OCI-LY1 (cell line): ENCODE results near the gene NTRK3.
A peak's percentile ranks its signal among the peaks of the same experiment; 100 is the strongest.

Experiments used
- H2AFZ ChIP-seq: fragments of 200-600 bp; sonication (generic), shearing (Covaris generic); 2 replicates; pipeline ENCODE4 v1.6.0; 2014; ENCODE audit warnings: antibody characterized with exemption, mild to moderate bottlenecking, low read length
- H3F3A ChIP-seq: fragments of 200-600 bp; sonication (generic), shearing (Covaris generic); 2 replicates; pipeline ENCODE4 v1.6.0; 2014; ENCODE audit warnings: mild to moderate bottlenecking, antibody characterized with exemption, low read length, moderate library complexity; ENCODE audit not compliant: insufficient read depth
- H3K27ac ChIP-seq: fragments of 200-600 bp; sonication (generic); 2 replicates; pipeline ENCODE4 v1.5.1; 2014; ENCODE audit warnings: low read length, mixed run types, mild to moderate bottlenecking, low read depth; ENCODE audit not compliant: poor library complexity, severe bottlenecking
- H3K27me3 ChIP-seq: fragments of 200-600 bp; sonication (generic); 2 replicates; pipeline ENCODE4 v1.6.0; 2014; ENCODE audit warnings: antibody characterized with exemption, mild to moderate bottlenecking, low read length, moderate library complexity; ENCODE audit not compliant: insufficient read depth
- H3K36me3 ChIP-seq: fragments of 200-600 bp; sonication (generic); 2 replicates; pipeline ENCODE4 v1.6.1; 2014; ENCODE audit warnings: mild to moderate bottlenecking, antibody characterized with exemption, low read length, moderate library complexity, mixed read lengths; ENCODE audit not compliant: insufficient read depth
- H3K4me1 ChIP-seq: fragments of 200-600 bp; sonication (generic); 2 replicates; pipeline ENCODE4 v1.5.1; 2014; ENCODE audit warnings: mild to moderate bottlenecking, low read length, moderate library complexity; ENCODE audit not compliant: insufficient read depth, severe bottlenecking
- H3K4me2 ChIP-seq: fragments of 200-600 bp; sonication (generic), shearing (Covaris generic); 2 replicates; pipeline ENCODE4 v1.6.1; 2014; ENCODE audit warnings: low read length
- H3K4me3 ChIP-seq: fragments of 200-600 bp; sonication (generic); 2 replicates; pipeline ENCODE4 v1.5.1; 2014; ENCODE audit warnings: low read length, low read depth, mild to moderate bottlenecking, mixed read lengths; ENCODE audit not compliant: poor library complexity, severe bottlenecking
- H3K79me2 ChIP-seq: fragments of 200-600 bp; shearing (Covaris generic); 2 replicates; pipeline ENCODE4 v1.6.1; 2016; ENCODE audit warnings: mixed run types, low read length, mixed read lengths; ENCODE audit not compliant: insufficient read depth
- H3K9ac ChIP-seq: fragments of 200-600 bp; sonication (generic), shearing (Covaris generic); 2 replicates; pipeline ENCODE4 v1.6.1; 2014; ENCODE audit warnings: mild to moderate bottlenecking, low read length, mixed read lengths
- H3K9me2 ChIP-seq: fragments of 200-600 bp; sonication (generic), shearing (Covaris generic); 2 replicates; pipeline ENCODE4 v1.6.1; 2014; ENCODE audit warnings: low read depth, mild to moderate bottlenecking, low read length, mixed read lengths
- H3K9me3 ChIP-seq: fragments of 200-600 bp; shearing (Covaris generic); 2 replicates; pipeline ENCODE4 v1.6.1; 2014; ENCODE audit warnings: low read length, mixed read lengths
- H4K20me1 ChIP-seq: fragments of 200-600 bp; sonication (generic), shearing (Covaris generic); 2 replicates; pipeline ENCODE4 v1.6.0; 2016; ENCODE audit warnings: mild to moderate bottlenecking, low read length; ENCODE audit not compliant: insufficient read depth
- CTCF ChIP-seq: fragments of 200-600 bp; sonication (generic), shearing (Covaris generic); IDR thresholded peaks from 2 replicates; pipeline ENCODE4 v1.5.1; 2017; ENCODE audit warnings: mild to moderate bottlenecking, antibody characterized with exemption, low read length, moderate library complexity, mixed read lengths
- EZH2 ChIP-seq: fragments of 200-600 bp; sonication (generic), shearing (Covaris generic); IDR thresholded peaks from 2 replicates; pipeline ENCODE4 v1.8.0; 2017; ENCODE audit warnings: borderline replicate concordance, mixed run types, mild to moderate bottlenecking, antibody characterized with exemption, low read length, moderate library complexity, mixed read lengths

NTRK3 gene

GRCh38 chr15:88264622-88265021 is 8.1 kb upstream of the NTRK3 start:
- H3K4me3 ChIP-seq = no peak overlapping the region
- H3K27ac ChIP-seq = no peak overlapping the region
- 0 out of 2 replicates have a peak, but pooled peaks cover 5% of the 10 kb centered on the region for H3K27me3 ChIP-seq
- no peaks in the 10 kb centered on the region for H3K79me2 ChIP-seq
- H4K20me1 ChIP-seq = no peaks in the 10 kb centered on the region
- H3K36me3 ChIP-seq = no peaks in the 10 kb centered on the region
- H3F3A ChIP-seq = no peaks in the 10 kb centered on the region
- no peak overlapping the region for H3K9ac ChIP-seq
- no peaks in the 10 kb centered on the region for H3K9me3 ChIP-seq
- TF ChIP-seq EZH2 (no peak), CTCF (no peak)
- no peak overlapping the region for H3K4me2 ChIP-seq
- H3K4me1 ChIP-seq = no peaks in the 10 kb centered on the region
- H3K9me2 ChIP-seq = no peaks in the 10 kb centered on the region
- no peak overlapping the region for H2AFZ ChIP-seq

- Histone ChIP-seq H3K4me3 (no peak overlapping the region), H2AFZ (no peak overlapping the region), H3K4me2 (no peak overlapping the region), H3F3A (no peaks in the 10 kb centered on the region), H3K27me3 (0 out of 2 replicates have a peak, but pooled peaks cover 5% of the 10 kb centered on the region), H3K27ac (no peak overlapping the region), H3K9me3 (no peaks in the 10 kb centered on the region), H3K9me2 (no peaks in the 10 kb centered on the region), H3K36me3 (no peaks in the 10 kb centered on the region), H3K4me1 (no peaks in the 10 kb centered on the region), H4K20me1 (no peaks in the 10 kb centered on the region), H3K9ac (no peak overlapping the region), H3K79me2 (no peaks in the 10 kb centered on the region)
- TF ChIP-seq EZH2 = no peak
- TF ChIP-seq CTCF = no peak
These were observed 5.5 kb upstream of the NTRK3 start for GRCh38 chr15:88262064-88262463.

GRCh38 chr15:88258093-88258641 is 1.6 kb upstream of the NTRK3 start:
- Histone ChIP-seq H3K4me3 (no peak overlapping the region), H3K9ac (no peak overlapping the region), H3K36me3 (no peaks in the 10 kb centered on the region), H3K9me3 (no peaks in the 10 kb centered on the region), H3K4me1 (no peaks in the 10 kb centered on the region), H3K79me2 (no peaks in the 10 kb centered on the region), H3K27ac (no peak overlapping the region), H3F3A (no peaks in the 10 kb centered on the region), H3K9me2 (no peaks in the 10 kb centered on the region), H3K27me3 (no peaks in the 10 kb centered on the region), H3K4me2 (no peak overlapping the region), H2AFZ (no peak overlapping the region), H4K20me1 (no peaks in the 10 kb centered on the region)
- peak; percentile 31; the same call in 1 of the 2 replicates for TF ChIP-seq CTCF
- TF ChIP-seq EZH2 = no peak
